ENCODE data around the gene URGCP. TPM values are rescaled to one million over a fixed set of nuclear protein-coding genes. Genes with fewer than 3 reads are reported as not detected.

The URGCP gene
- total RNA-seq, 1 experiment from 2014 or later, result 29.8 TPM

- CTCF ChIA-PET, result no interaction called here
- Histone ChIP-seq H3K4me1 (ENCODE audit: insufficient read depth, low read length) (no peaks in the 10 kb centered on the region), H4K20me1 (ENCODE audit: low read length) (no peaks in the 10 kb centered on the region), H3K9ac (ENCODE audit: low read length) (no peak overlapping the region), H3F3A (ENCODE audit: low read length, unreplicated experiment) (no peaks in the 10 kb centered on the region), H3K4me2 (ENCODE audit: low read length) (no peak overlapping the region), H3K27me3 (ENCODE audit: low read length) (no peaks in the 10 kb centered on the region), H3K4me3 (ENCODE audit: low read length) (no peak overlapping the region), H3K36me3 (ENCODE audit: low read depth, low read length) (peaks cover 10% of the 10 kb centered on the region), H3K79me2 (ENCODE audit: low read length) (peaks cover 65% of the 10 kb centered on the region), H3K9me2 (replicated peaks; ENCODE audit: low read length) (no peaks in the 10 kb centered on the region), H3K27ac (ENCODE audit: low read length) (no peak overlapping the region), H3K9me3 (ENCODE audit: low read length) (no peaks in the 10 kb centered on the region), H2AFZ (ENCODE audit: low read length) (no peak overlapping the region)
- POLR2A ChIA-PET (ENCODE audit: unreplicated experiment), result no interaction called here
- no peak for TF ChIP-seq EZH2phosphoT487 (IDR thresholded peaks at IDR 0.05; ENCODE audit: borderline replicate concordance, low read length)
- TF ChIP-seq, protein P1, sequence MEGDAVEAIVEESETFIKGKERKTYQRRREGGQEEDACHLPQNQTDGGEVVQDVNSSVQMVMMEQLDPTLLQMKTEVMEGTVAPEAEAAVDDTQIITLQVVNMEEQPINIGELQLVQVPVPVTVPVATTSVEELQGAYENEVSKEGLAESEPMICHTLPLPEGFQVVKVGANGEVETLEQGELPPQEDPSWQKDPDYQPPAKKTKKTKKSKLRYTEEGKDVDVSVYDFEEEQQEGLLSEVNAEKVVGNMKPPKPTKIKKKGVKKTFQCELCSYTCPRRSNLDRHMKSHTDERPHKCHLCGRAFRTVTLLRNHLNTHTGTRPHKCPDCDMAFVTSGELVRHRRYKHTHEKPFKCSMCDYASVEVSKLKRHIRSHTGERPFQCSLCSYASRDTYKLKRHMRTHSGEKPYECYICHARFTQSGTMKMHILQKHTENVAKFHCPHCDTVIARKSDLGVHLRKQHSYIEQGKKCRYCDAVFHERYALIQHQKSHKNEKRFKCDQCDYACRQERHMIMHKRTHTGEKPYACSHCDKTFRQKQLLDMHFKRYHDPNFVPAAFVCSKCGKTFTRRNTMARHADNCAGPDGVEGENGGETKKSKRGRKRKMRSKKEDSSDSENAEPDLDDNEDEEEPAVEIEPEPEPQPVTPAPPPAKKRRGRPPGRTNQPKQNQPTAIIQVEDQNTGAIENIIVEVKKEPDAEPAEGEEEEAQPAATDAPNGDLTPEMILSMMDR (conservative IDR thresholded peaks at IDR 0.05; ENCODE audit: low read depth, low read length), result no peak
- no peak for TF ChIP-seq EZH2 (IDR thresholded peaks at IDR 0.05; ENCODE audit: low read length, unreplicated experiment)
- ATAC-seq (no peak; the same call in 1 of the 2 replicates), DNase-seq (no peak)
- intact Hi-C loops (cut with micrococcal nuclease), result no loop called here
- no TSS peak for BruUV-seq (replicated peaks)
These were observed 17.1 kb downstream of the URGCP start for GRCh38 chr7:43888993-43889945.

- peaks cover 29% of the 10 kb centered on the region for H3K36me3 ChIP-seq (ENCODE audit: low read depth, low read length)
These were observed 21.8 kb downstream of the URGCP start for GRCh38 chr7:43884617-43885016.

More at GRCh38 chr7:43884617-43885016, 21.8 kb downstream of the URGCP start:
- Histone ChIP-seq H3K9me2 (replicated peaks; ENCODE audit: low read length) (no peaks in the 10 kb centered on the region), H3K79me2 (ENCODE audit: low read length) (peaks cover 22% of the 10 kb centered on the region), H3K4me3 (ENCODE audit: low read length) (no peak overlapping the region), H3K27me3 (ENCODE audit: low read length) (no peaks in the 10 kb centered on the region), H4K20me1 (ENCODE audit: low read length) (no peaks in the 10 kb centered on the region), H3K9me3 (ENCODE audit: low read length) (no peaks in the 10 kb centered on the region), H2AFZ (ENCODE audit: low read length) (no peak overlapping the region), H3K4me2 (ENCODE audit: low read length) (no peak overlapping the region), H3K9ac (ENCODE audit: low read length) (no peak overlapping the region), H3F3A (ENCODE audit: low read length, unreplicated experiment) (no peaks in the 10 kb centered on the region), H3K27ac (ENCODE audit: low read length) (no peak overlapping the region), H3K4me1 (ENCODE audit: insufficient read depth, low read length) (peaks cover 3% of the 10 kb centered on the region; the same call in 1 of the 2 replicates)
- TF ChIP-seq EZH2 (IDR thresholded peaks at IDR 0.05; ENCODE audit: low read length, unreplicated experiment) (no peak), EZH2phosphoT487 (IDR thresholded peaks at IDR 0.05; ENCODE audit: borderline replicate concordance, low read length) (no peak)
- TF ChIP-seq, protein P1 (conservative IDR thresholded peaks at IDR 0.05; ENCODE audit: low read depth, low read length), result no peak
- intact Hi-C loops (cut with micrococcal nuclease), result no loop called here
- BruUV-seq (replicated peaks), result no TSS peak
- ATAC-seq (no peak), DNase-seq (no peak)
- ChIA-PET CTCF (no interaction called here), POLR2A (ENCODE audit: unreplicated experiment) (interaction anchor here (0.6 kb wide), 2 partner anchors 11 to 256 kb away, joined by 3 read pairs; no protein-coding TSS in a partner anchor)
